NB4 (cell line): Measurements from ENCODE around the gene NOX4.

Source experiments
- DNase-seq: peaks from one replicate; pipeline ENCODE4 v3.0.0; 2010; ENCODE audit warnings: low read depth
- H3K4me3 ChIP-seq: one replicate; pipeline ENCODE4 v1.5.1; 2011; ENCODE audit warnings: mild to moderate bottlenecking, low read depth, low read length, moderate library complexity
- CTCF ChIP-seq: IDR thresholded peaks from one replicate; pipeline ENCODE4 v1.5.1; 2012; ENCODE audit warnings: low read depth, low read length
- MAX ChIP-seq: IDR thresholded peaks from 2 replicates; pipeline ENCODE4 v1.6.1; 2011; ENCODE audit warnings: low read depth, low read length
- MYC ChIP-seq: IDR thresholded peaks from 2 replicates; pipeline ENCODE4 v1.6.1; 2011; ENCODE audit warnings: low read depth, low read length
- POLR2A ChIP-seq: IDR thresholded peaks from 2 replicates; pipeline ENCODE4 v1.6.1; 2011; ENCODE audit warnings: mild to moderate bottlenecking; ENCODE audit not compliant: insufficient read length; ENCODE audit errors: extremely low read depth

NOX4 gene

GRCh38 chr11:89463266-89463780, 27.9 kb downstream of the NOX4 start:
- DNase-seq, result no peak
- no peak overlapping the region for H3K4me3 ChIP-seq
- TF ChIP-seq MYC (no peak), POLR2A (no peak), CTCF (no peak), MAX (no peak)

GRCh38 chr11:89458716-89459115, 32.5 kb downstream of the NOX4 start:
- no peak for TF ChIP-seq POLR2A
- TF ChIP-seq MAX, result no peak
- TF ChIP-seq CTCF, result no peak
- no peak for TF ChIP-seq MYC
- DNase-seq, result no peak
- no peak overlapping the region for H3K4me3 ChIP-seq

- no peak for DNase-seq
- TF ChIP-seq MAX, result no peak
- H3K4me3 ChIP-seq, result no peak overlapping the region
Observed at GRCh38 chr11:89457190-89457589, 34.0 kb downstream of the NOX4 start.

GRCh38 chr11:89456681-89457080, 34.5 kb downstream of the NOX4 start:
- no peak for DNase-seq
- H3K4me3 ChIP-seq, result no peak overlapping the region
- no peak for TF ChIP-seq MAX
- TF ChIP-seq POLR2A, result no peak
- TF ChIP-seq CTCF, result no peak
- no peak for TF ChIP-seq MYC

GRCh38 chr11:89452780-89453179, 38.4 kb downstream of the NOX4 start:
- TF ChIP-seq MAX (no peak), MYC (no peak), CTCF (no peak), POLR2A (no peak)
- no peak overlapping the region for H3K4me3 ChIP-seq
- DNase-seq, result no peak

GRCh38 chr11:89447845-89448244, 43.3 kb downstream of the NOX4 start:
- no peak for DNase-seq
- no peak overlapping the region for H3K4me3 ChIP-seq
- no peak for TF ChIP-seq MYC
- TF ChIP-seq CTCF, result no peak
- no peak for TF ChIP-seq MAX
- TF ChIP-seq POLR2A, result no peak
